ENCODE results near the gene DHX36. TPM values are rescaled to one million over a fixed set of nuclear protein-coding genes. Genes with fewer than 3 reads are reported as not detected.
A peak's percentile ranks its signal among the peaks of the same experiment; 100 is the strongest.

DHX36 gene
- total RNA-seq, 4 donors from 2014 or later = 16.5 to 59.1 (median 39.7) TPM

DNA sequence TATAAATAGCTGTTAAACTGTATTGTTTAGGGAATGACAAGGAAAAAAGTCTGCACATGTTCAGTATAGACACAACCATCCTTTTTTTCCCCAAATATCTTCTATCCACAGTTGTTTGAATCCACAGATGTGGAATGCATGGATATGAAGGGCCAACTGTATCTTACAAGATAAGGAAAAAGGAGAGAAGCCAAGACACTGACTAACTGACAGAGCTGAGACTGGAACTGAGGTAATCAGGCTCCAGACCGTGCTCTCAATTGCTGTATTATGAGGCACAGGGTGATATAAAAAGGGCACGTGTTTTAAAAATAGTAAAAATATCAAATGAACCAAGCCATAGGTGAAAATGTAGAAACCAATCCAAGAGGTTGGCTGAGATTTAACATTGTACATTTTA, 49.0 kb downstream of the DHX36 start:
- Histone ChIP-seq H3K27me3 (no peaks in the 10 kb centered on the region), H3K4me1 (no peaks in the 10 kb centered on the region), H3K9me3 (no peaks in the 10 kb centered on the region), H3K4me3 (no peak overlapping the region), H3K27ac (no peak overlapping the region), H3K36me3 (peaks cover 0 to 98% (median 9%) of the 10 kb centered on the region in 3 donors)
- intact Hi-C loops (cut with DNase I) = no loop called here
- no peak for TF ChIP-seq POLR2A (IDR thresholded peaks at IDR 0.05)
- TF ChIP-seq, protein P1, sequence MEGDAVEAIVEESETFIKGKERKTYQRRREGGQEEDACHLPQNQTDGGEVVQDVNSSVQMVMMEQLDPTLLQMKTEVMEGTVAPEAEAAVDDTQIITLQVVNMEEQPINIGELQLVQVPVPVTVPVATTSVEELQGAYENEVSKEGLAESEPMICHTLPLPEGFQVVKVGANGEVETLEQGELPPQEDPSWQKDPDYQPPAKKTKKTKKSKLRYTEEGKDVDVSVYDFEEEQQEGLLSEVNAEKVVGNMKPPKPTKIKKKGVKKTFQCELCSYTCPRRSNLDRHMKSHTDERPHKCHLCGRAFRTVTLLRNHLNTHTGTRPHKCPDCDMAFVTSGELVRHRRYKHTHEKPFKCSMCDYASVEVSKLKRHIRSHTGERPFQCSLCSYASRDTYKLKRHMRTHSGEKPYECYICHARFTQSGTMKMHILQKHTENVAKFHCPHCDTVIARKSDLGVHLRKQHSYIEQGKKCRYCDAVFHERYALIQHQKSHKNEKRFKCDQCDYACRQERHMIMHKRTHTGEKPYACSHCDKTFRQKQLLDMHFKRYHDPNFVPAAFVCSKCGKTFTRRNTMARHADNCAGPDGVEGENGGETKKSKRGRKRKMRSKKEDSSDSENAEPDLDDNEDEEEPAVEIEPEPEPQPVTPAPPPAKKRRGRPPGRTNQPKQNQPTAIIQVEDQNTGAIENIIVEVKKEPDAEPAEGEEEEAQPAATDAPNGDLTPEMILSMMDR (IDR thresholded peaks at IDR 0.05) = no peak
- WGBS, 2 donors = 88 to 98% methylated on average over 2 of the region's 2 CpGs
- DNase-seq = no peak

DNA sequence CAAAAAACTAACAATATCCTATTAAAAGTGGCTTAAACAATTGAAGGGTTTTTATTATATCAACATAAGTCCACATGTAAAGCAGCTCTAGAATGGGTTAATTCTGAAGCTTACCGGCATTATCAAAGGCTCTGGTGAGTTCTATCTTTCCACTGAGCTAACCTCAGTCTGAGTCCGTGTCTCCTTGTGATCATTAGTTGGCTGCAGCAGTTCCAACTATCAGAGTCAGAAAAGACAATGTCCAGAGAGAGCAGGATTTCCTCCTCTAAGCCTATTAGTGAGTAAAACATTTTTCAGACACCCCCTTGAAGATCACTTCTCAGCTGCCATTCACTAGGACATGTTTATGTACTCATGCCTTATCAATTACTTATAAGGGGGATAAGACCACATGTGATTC, 49.9 kb downstream of the DHX36 start:
- Histone ChIP-seq H3K27me3 (no peaks in the 10 kb centered on the region), H3K4me3 (no peak overlapping the region), H3K4me1 (no peaks in the 10 kb centered on the region), H3K9me3 (no peaks in the 10 kb centered on the region), H3K27ac (no peak overlapping the region), H3K36me3 (peaks cover 0 to 97% (median 9%) of the 10 kb centered on the region in 3 donors)
- no peak for DNase-seq
- no peak for TF ChIP-seq POLR2A (IDR thresholded peaks at IDR 0.05)
- TF ChIP-seq, protein P1 (IDR thresholded peaks at IDR 0.05) = no peak
- intact Hi-C loops (cut with DNase I) = no loop called here
- 61 to 73% methylated on average over 2 of the region's 2 CpGs for WGBS, 2 donors

DNA sequence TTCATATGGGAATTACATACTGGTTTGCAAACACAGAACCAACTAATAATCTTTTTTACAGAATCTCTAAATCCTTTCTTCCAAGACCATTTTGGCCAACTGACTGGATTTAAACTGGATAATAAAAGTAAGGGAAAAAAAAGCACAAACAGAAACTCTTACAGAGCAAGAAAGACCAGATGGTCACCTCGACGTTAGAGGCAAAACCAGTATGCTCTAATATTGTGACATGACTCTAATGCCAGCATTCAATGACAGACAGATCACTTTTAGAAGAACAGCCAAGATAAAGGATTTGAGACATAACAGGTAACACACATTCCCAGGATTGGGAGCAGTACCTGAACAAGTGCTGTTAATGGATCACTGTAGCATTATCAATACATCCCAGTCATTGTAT, 50.9 kb downstream of the DHX36 start:
- DNase-seq = no peak
- Histone ChIP-seq H3K4me1 (no peaks in the 10 kb centered on the region), H3K27ac (no peak overlapping the region), H3K27me3 (no peaks in the 10 kb centered on the region), H3K36me3 (peaks cover 0 to 95% (median 5%) of the 10 kb centered on the region in 3 donors), H3K9me3 (no peaks in the 10 kb centered on the region), H3K4me3 (no peak overlapping the region)
- intact Hi-C loops (cut with DNase I) = no loop called here
- TF ChIP-seq POLR2A (IDR thresholded peaks at IDR 0.05) = no peak
- TF ChIP-seq, protein P1 (IDR thresholded peaks at IDR 0.05) = no peak
- WGBS, 2 donors = 53 to 73% methylated on average over 2 of the region's 2 CpGs

DNA sequence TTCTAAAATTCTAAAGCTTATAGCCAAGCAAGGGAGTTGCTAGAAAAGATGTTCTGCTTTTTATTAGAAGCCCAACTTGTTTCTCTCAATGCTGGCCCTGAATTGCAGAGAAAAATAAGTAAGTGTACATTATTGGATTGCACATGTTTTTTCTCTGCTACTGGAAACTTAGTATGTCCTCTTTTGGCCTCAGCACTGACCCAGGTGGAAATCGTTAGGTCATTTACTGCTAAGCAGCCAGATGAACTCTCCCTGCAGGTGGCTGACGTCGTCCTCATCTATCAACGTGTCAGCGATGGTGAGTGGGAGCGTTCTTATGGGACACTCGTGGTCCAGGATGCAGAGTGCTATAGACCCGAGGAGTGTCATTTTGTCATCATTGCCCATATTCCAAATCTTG, 69.8 kb downstream of the DHX36 start:
- Histone ChIP-seq H3K27me3 (no peaks in the 10 kb centered on the region), H3K27ac (no peak overlapping the region), H3K36me3 (peaks cover 9 to 69% (median 18%) of the 10 kb centered on the region in 3 donors), H3K9me3 (no peaks in the 10 kb centered on the region), H3K4me3 (no peak overlapping the region), H3K4me1 (peaks cover 0 to 10% (median 0%) of the 10 kb centered on the region in 3 donors)
- TF ChIP-seq POLR2A (IDR thresholded peaks at IDR 0.05) = no peak
- TF ChIP-seq, protein P1 (IDR thresholded peaks at IDR 0.05) = no peak
- WGBS, 2 donors = 74 to 77% methylated on average over 8 of the region's 8 CpGs
- DNase-seq = no peak
- intact Hi-C loops (cut with DNase I) = loop anchor here (5.0 kb wide), 1 partner anchor 157 kb away; no protein-coding TSS in a partner anchor

DNA sequence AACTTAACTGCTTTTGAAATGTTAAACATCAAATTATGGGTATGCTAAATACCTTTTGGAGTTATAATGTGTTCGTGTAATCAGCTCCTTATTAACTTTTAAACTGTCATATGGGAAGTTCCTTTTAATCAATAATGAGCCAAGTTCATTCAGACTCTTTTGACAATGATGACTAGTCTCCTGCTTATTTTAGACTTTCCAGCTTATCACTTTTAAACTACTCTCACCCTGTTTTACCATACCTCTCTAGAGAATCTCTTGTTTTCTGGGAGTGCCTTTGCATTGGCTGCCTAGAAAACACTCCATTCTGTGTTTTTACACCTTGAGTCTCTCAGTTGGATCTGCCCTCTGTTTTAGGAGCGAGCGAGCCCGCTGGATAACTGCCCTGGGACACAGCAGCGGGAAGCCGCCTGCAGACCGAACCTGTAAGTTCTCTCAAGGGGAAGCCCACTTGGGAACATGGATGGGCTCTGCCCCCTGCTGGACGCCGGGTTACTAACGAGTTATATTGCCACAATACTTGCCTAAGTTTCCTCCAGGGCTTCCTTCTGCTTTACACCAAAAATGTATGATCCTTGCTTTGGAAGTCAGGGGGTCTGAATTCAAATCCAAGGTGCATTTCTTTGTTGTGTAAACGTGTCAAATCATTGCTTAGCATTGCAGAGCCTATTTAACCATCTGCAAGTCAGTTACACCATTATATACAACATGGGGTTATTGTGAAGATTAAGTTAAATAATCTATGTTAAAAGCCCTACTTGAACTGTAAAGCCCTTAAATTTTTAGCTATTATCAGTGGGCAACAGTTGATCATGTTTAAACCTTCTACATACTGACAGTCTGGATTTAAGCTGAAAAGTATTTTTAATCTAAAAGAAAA, 71.3 kb downstream of the DHX36 start:
- intact Hi-C loops (cut with DNase I) = loop anchor here (5.0 kb wide), 1 partner anchor 156 kb away; no protein-coding TSS in a partner anchor
- H3K9me3 ChIP-seq = no peaks in the 10 kb centered on the region
- H3K36me3 ChIP-seq = peaks cover 5 to 58% (median 7%) of the 10 kb centered on the region in 3 donors
- H3K27me3 ChIP-seq = no peaks in the 10 kb centered on the region
- no peak overlapping the region for H3K27ac ChIP-seq
- TF ChIP-seq, protein P1 (IDR thresholded peaks at IDR 0.05) = peak; percentile 49 to 94 (median 86)
- no peak for TF ChIP-seq POLR2A (IDR thresholded peaks at IDR 0.05)
- H3K4me3 ChIP-seq = peak overlapping the region in 2 of 4 donors; percentile 23 to 30
- WGBS, 2 donors = 4% methylated on average over 9 to 10 of the region's 11 CpGs
- DNase-seq = peak; percentile 2
- H3K4me1 ChIP-seq = peaks cover 0 to 10% (median 0%) of the 10 kb centered on the region in 3 donors

All from esophagus squamous epithelium (tissue), 5 donors.